KOPT-K1 (cell line): Measurements from ENCODE around the gene FOXF2.
"Not testable (repeated sequence)": the region's sequence is repeated elsewhere in the genome, so short reads cannot be mapped to it uniquely, and the experiment has no call there.

ENCODE experiments used
- H3K27ac ChIP-seq: fragments of 200-600 bp; sonication (generic); 2 replicates; pipeline ENCODE4 v1.5.1; 2016; ENCODE audit warnings: antibody characterized with exemption, mild to moderate bottlenecking, low read depth, low read length; ENCODE audit not compliant: poor library complexity, severe bottlenecking
- H3K36me3 ChIP-seq: fragments of 200-600 bp; sonication (generic); 2 replicates; pipeline ENCODE4 v1.5.1; 2017; ENCODE audit warnings: antibody characterized with exemption, mild to moderate bottlenecking, low read length, moderate library complexity; ENCODE audit not compliant: insufficient read depth
- H3K9me3 ChIP-seq: fragments of 200-600 bp; sonication (generic); 2 replicates; pipeline ENCODE4 v1.5.1; 2017; ENCODE audit warnings: antibody characterized with exemption, low read length, mild to moderate bottlenecking; ENCODE audit not compliant: insufficient read depth, poor library complexity, severe bottlenecking

The FOXF2 gene

GRCh38 chr6:1389369-1390132, at the start of gene FOXF2:
Gene FOXF2, plus strand, starts transcription at chr6:1389576. Its CDS starts 372 bp downstream, at chr6:1389948.
- H3K36me3 ChIP-seq: no peaks in the 10 kb centered on the region
- H3K27ac ChIP-seq: no peak within 1 kb of the TSS

GRCh38 chr6:1346101-1346500, 43.3 kb upstream of the FOXF2 start:
- Histone ChIP-seq H3K27ac (no peak overlapping the region), H3K36me3 (no peaks in the 10 kb centered on the region), H3K9me3 (peaks cover 11% of the 10 kb centered on the region)

More at GRCh38 chr6:1389369-1390132, at the start of gene FOXF2:
- H3K9me3 ChIP-seq: no peaks in the 10 kb centered on the region

GRCh38 chr6:1346558-1347091, 42.8 kb upstream of the FOXF2 start:
- H3K36me3 ChIP-seq: no peaks in the 10 kb centered on the region
- peaks cover 16% of the 10 kb centered on the region for H3K9me3 ChIP-seq
- H3K27ac ChIP-seq: no peak overlapping the region

- Histone ChIP-seq H3K36me3 (no peaks in the 10 kb centered on the region), H3K9me3 (peaks cover 20% of the 10 kb centered on the region)
Observed at GRCh38 chr6:1347161-1347560, 42.2 kb upstream of the FOXF2 start.

GRCh38 chr6:1348675-1349074, 40.7 kb upstream of the FOXF2 start:
- H3K27ac ChIP-seq: no peak overlapping the region
- H3K36me3 ChIP-seq: no peaks in the 10 kb centered on the region

More at GRCh38 chr6:1347161-1347560, 42.2 kb upstream of the FOXF2 start:
- H3K27ac ChIP-seq: no peak overlapping the region

GRCh38 chr6:1349655-1350054, 39.7 kb upstream of the FOXF2 start:
- no peaks in the 10 kb centered on the region for H3K36me3 ChIP-seq
- no peak overlapping the region for H3K27ac ChIP-seq
- peaks cover 12% of the 10 kb centered on the region for H3K9me3 ChIP-seq

More at GRCh38 chr6:1348675-1349074, 40.7 kb upstream of the FOXF2 start:
- H3K9me3 ChIP-seq: peaks cover 20% of the 10 kb centered on the region

- Histone ChIP-seq H3K36me3 (no peaks in the 10 kb centered on the region), H3K27ac (no peak overlapping the region), H3K9me3 (peaks cover 11% of the 10 kb centered on the region)
Observed at GRCh38 chr6:1351381-1352008, 37.9 kb upstream of the FOXF2 start.

- not testable (repeated sequence) for H3K36me3 ChIP-seq, H3K27ac ChIP-seq
- peaks cover 11% of the 10 kb centered on the region for H3K9me3 ChIP-seq
Observed at GRCh38 chr6:1355068-1355467, 34.3 kb upstream of the FOXF2 start.

GRCh38 chr6:1361717-1362116, 27.7 kb upstream of the FOXF2 start:
- H3K9me3 ChIP-seq, H3K27ac ChIP-seq, H3K36me3 ChIP-seq: not testable (repeated sequence)

- H3K36me3 ChIP-seq: no peaks in the 10 kb centered on the region
- no peak overlapping the region for H3K27ac ChIP-seq
- H3K9me3 ChIP-seq: no peaks in the 10 kb centered on the region
Observed at GRCh38 chr6:1362643-1363042, 26.7 kb upstream of the FOXF2 start.

GRCh38 chr6:1363298-1363697, 26.1 kb upstream of the FOXF2 start:
- no peaks in the 10 kb centered on the region for H3K9me3 ChIP-seq
- H3K27ac ChIP-seq: no peak overlapping the region
- H3K36me3 ChIP-seq: no peaks in the 10 kb centered on the region

- Histone ChIP-seq H3K27ac (no peak overlapping the region), H3K9me3 (no peaks in the 10 kb centered on the region), H3K36me3 (no peaks in the 10 kb centered on the region)
Observed at GRCh38 chr6:1363729-1364572, 25.4 kb upstream of the FOXF2 start.

GRCh38 chr6:1364791-1365190, 24.6 kb upstream of the FOXF2 start:
- Histone ChIP-seq H3K36me3 (no peaks in the 10 kb centered on the region), H3K27ac (no peak overlapping the region), H3K9me3 (peaks cover 5% of the 10 kb centered on the region)

- Histone ChIP-seq H3K27ac (no peak overlapping the region), H3K36me3 (no peaks in the 10 kb centered on the region), H3K9me3 (peaks cover 7% of the 10 kb centered on the region)
Observed at GRCh38 chr6:1365686-1366085, 23.7 kb upstream of the FOXF2 start.

GRCh38 chr6:1367771-1368170, 21.6 kb upstream of the FOXF2 start:
- Histone ChIP-seq H3K27ac (no peak overlapping the region), H3K9me3 (peaks cover 7% of the 10 kb centered on the region), H3K36me3 (no peaks in the 10 kb centered on the region)
